Measurements from ENCODE around the gene FAM219A.

FAM219A gene

GRCh38 chr9:34409154-34409553 is 49.2 kb downstream of the FAM219A start:
- H3K4me1 ChIP-seq (ENCODE audit: control insufficient read depth, insufficient read depth, low read length, poor library complexity, severe bottlenecking), result no peaks in the 10 kb centered on the region
- no peaks in the 10 kb centered on the region for H3K36me3 ChIP-seq (ENCODE audit: control insufficient read depth, insufficient read depth, low read length)
- H3K27ac ChIP-seq (ENCODE audit: insufficient read depth, low read length, poor library complexity, severe bottlenecking), result no peak overlapping the region
- H3K4me3 ChIP-seq (ENCODE audit: insufficient read depth, low read depth, low read length, poor library complexity, severe bottlenecking), result no peak overlapping the region
- H3K27me3 ChIP-seq (replicated peaks; ENCODE audit: control insufficient read depth, insufficient read depth, low read length, poor library complexity, severe bottlenecking), result no peaks in the 10 kb centered on the region
- no peak for DNase-seq
- no peaks in the 10 kb centered on the region for H3K9me3 ChIP-seq (ENCODE audit: control insufficient read depth, low read length)

- Histone ChIP-seq H3K36me3 (ENCODE audit: control insufficient read depth, insufficient read depth, low read length) (no peaks in the 10 kb centered on the region), H3K27me3 (replicated peaks; ENCODE audit: control insufficient read depth, insufficient read depth, low read length, poor library complexity, severe bottlenecking) (no peaks in the 10 kb centered on the region), H3K9me3 (ENCODE audit: control insufficient read depth, low read length) (no peaks in the 10 kb centered on the region), H3K27ac (ENCODE audit: insufficient read depth, low read length, poor library complexity, severe bottlenecking) (no peak overlapping the region), H3K4me1 (ENCODE audit: control insufficient read depth, insufficient read depth, low read length, poor library complexity, severe bottlenecking) (no peaks in the 10 kb centered on the region), H3K4me3 (ENCODE audit: insufficient read depth, low read depth, low read length, poor library complexity, severe bottlenecking) (no peak overlapping the region)
- no peak for DNase-seq
Measured at GRCh38 chr9:34408173-34408572, 50.2 kb downstream of the FAM219A start.

GRCh38 chr9:34406219-34406618 is 52.2 kb downstream of the FAM219A start:
- Histone ChIP-seq H3K9me3 (ENCODE audit: control insufficient read depth, low read length) (no peaks in the 10 kb centered on the region), H3K36me3 (ENCODE audit: control insufficient read depth, insufficient read depth, low read length) (peaks cover 10% of the 10 kb centered on the region), H3K27ac (ENCODE audit: insufficient read depth, low read length, poor library complexity, severe bottlenecking) (no peak overlapping the region), H3K4me1 (ENCODE audit: control insufficient read depth, insufficient read depth, low read length, poor library complexity, severe bottlenecking) (no peaks in the 10 kb centered on the region), H3K4me3 (ENCODE audit: insufficient read depth, low read depth, low read length, poor library complexity, severe bottlenecking) (no peak overlapping the region), H3K27me3 (replicated peaks; ENCODE audit: control insufficient read depth, insufficient read depth, low read length, poor library complexity, severe bottlenecking) (no peaks in the 10 kb centered on the region)
- no peak for DNase-seq

- H3K36me3 ChIP-seq (ENCODE audit: control insufficient read depth, insufficient read depth, low read length), result peaks cover 10% of the 10 kb centered on the region
- H3K4me1 ChIP-seq (ENCODE audit: control insufficient read depth, insufficient read depth, low read length, poor library complexity, severe bottlenecking), result no peaks in the 10 kb centered on the region
- no peak overlapping the region for H3K4me3 ChIP-seq (ENCODE audit: insufficient read depth, low read depth, low read length, poor library complexity, severe bottlenecking)
- H3K27ac ChIP-seq (ENCODE audit: insufficient read depth, low read length, poor library complexity, severe bottlenecking), result no peak overlapping the region
- DNase-seq, result no peak
- H3K27me3 ChIP-seq (replicated peaks; ENCODE audit: control insufficient read depth, insufficient read depth, low read length, poor library complexity, severe bottlenecking), result no peaks in the 10 kb centered on the region
- no peaks in the 10 kb centered on the region for H3K9me3 ChIP-seq (ENCODE audit: control insufficient read depth, low read length)
Measured at GRCh38 chr9:34405719-34406118, 52.7 kb downstream of the FAM219A start.

GRCh38 chr9:34403554-34404380 is 54.6 kb downstream of the FAM219A start:
- peak; percentile 17 to 51 (median 19) for DNase-seq
- Histone ChIP-seq H3K4me1 (ENCODE audit: control insufficient read depth, insufficient read depth, low read length, poor library complexity, severe bottlenecking) (no peaks in the 10 kb centered on the region), H3K27me3 (replicated peaks; ENCODE audit: control insufficient read depth, insufficient read depth, low read length, poor library complexity, severe bottlenecking) (no peaks in the 10 kb centered on the region), H3K9me3 (ENCODE audit: control insufficient read depth, low read length) (no peaks in the 10 kb centered on the region), H3K36me3 (ENCODE audit: control insufficient read depth, insufficient read depth, low read length) (peaks cover 10% of the 10 kb centered on the region), H3K27ac (ENCODE audit: insufficient read depth, low read length, poor library complexity, severe bottlenecking) (no peak overlapping the region), H3K4me3 (ENCODE audit: insufficient read depth, low read depth, low read length, poor library complexity, severe bottlenecking) (no peak overlapping the region)

- no peak overlapping the region for H3K4me3 ChIP-seq (ENCODE audit: insufficient read depth, low read depth, low read length, poor library complexity, severe bottlenecking)
- DNase-seq, result no peak
- no peaks in the 10 kb centered on the region for H3K9me3 ChIP-seq (ENCODE audit: control insufficient read depth, low read length)
- H3K36me3 ChIP-seq (ENCODE audit: control insufficient read depth, insufficient read depth, low read length), result peaks cover 10% of the 10 kb centered on the region
- H3K27ac ChIP-seq (ENCODE audit: insufficient read depth, low read length, poor library complexity, severe bottlenecking), result no peak overlapping the region
- no peaks in the 10 kb centered on the region for H3K4me1 ChIP-seq (ENCODE audit: control insufficient read depth, insufficient read depth, low read length, poor library complexity, severe bottlenecking)
- no peaks in the 10 kb centered on the region for H3K27me3 ChIP-seq (replicated peaks; ENCODE audit: control insufficient read depth, insufficient read depth, low read length, poor library complexity, severe bottlenecking)
Measured at GRCh38 chr9:34400686-34401602, 57.4 kb downstream of the FAM219A start.

GRCh38 chr9:34400275-34400674 is 58.1 kb downstream of the FAM219A start:
- Histone ChIP-seq H3K4me1 (ENCODE audit: control insufficient read depth, insufficient read depth, low read length, poor library complexity, severe bottlenecking) (no peaks in the 10 kb centered on the region), H3K27ac (ENCODE audit: insufficient read depth, low read length, poor library complexity, severe bottlenecking) (no peak overlapping the region), H3K9me3 (ENCODE audit: control insufficient read depth, low read length) (no peaks in the 10 kb centered on the region), H3K27me3 (replicated peaks; ENCODE audit: control insufficient read depth, insufficient read depth, low read length, poor library complexity, severe bottlenecking) (no peaks in the 10 kb centered on the region), H3K4me3 (ENCODE audit: insufficient read depth, low read depth, low read length, poor library complexity, severe bottlenecking) (no peak overlapping the region), H3K36me3 (ENCODE audit: control insufficient read depth, insufficient read depth, low read length) (peaks cover 10% of the 10 kb centered on the region)
- DNase-seq, result no peak

GRCh38 chr9:34399729-34400128 is 58.6 kb downstream of the FAM219A start:
- no peaks in the 10 kb centered on the region for H3K27me3 ChIP-seq (replicated peaks; ENCODE audit: control insufficient read depth, insufficient read depth, low read length, poor library complexity, severe bottlenecking)
- no peaks in the 10 kb centered on the region for H3K9me3 ChIP-seq (ENCODE audit: control insufficient read depth, low read length)
- no peak for DNase-seq
- H3K27ac ChIP-seq (ENCODE audit: insufficient read depth, low read length, poor library complexity, severe bottlenecking), result no peak overlapping the region
- H3K36me3 ChIP-seq (ENCODE audit: control insufficient read depth, insufficient read depth, low read length), result peaks cover 10% of the 10 kb centered on the region
- no peaks in the 10 kb centered on the region for H3K4me1 ChIP-seq (ENCODE audit: control insufficient read depth, insufficient read depth, low read length, poor library complexity, severe bottlenecking)
- no peak overlapping the region for H3K4me3 ChIP-seq (ENCODE audit: insufficient read depth, low read depth, low read length, poor library complexity, severe bottlenecking)

- Histone ChIP-seq H3K4me3 (ENCODE audit: insufficient read depth, low read depth, low read length, poor library complexity, severe bottlenecking) (no peak overlapping the region), H3K36me3 (ENCODE audit: control insufficient read depth, insufficient read depth, low read length) (peaks cover 10% of the 10 kb centered on the region), H3K9me3 (ENCODE audit: control insufficient read depth, low read length) (no peaks in the 10 kb centered on the region), H3K27me3 (replicated peaks; ENCODE audit: control insufficient read depth, insufficient read depth, low read length, poor library complexity, severe bottlenecking) (no peaks in the 10 kb centered on the region), H3K4me1 (ENCODE audit: control insufficient read depth, insufficient read depth, low read length, poor library complexity, severe bottlenecking) (no peaks in the 10 kb centered on the region), H3K27ac (ENCODE audit: insufficient read depth, low read length, poor library complexity, severe bottlenecking) (no peak overlapping the region)
- DNase-seq, result no peak
Measured at GRCh38 chr9:34398875-34399274, 59.5 kb downstream of the FAM219A start.
